ENCODE results near the gene ATPAF2.

DNA sequence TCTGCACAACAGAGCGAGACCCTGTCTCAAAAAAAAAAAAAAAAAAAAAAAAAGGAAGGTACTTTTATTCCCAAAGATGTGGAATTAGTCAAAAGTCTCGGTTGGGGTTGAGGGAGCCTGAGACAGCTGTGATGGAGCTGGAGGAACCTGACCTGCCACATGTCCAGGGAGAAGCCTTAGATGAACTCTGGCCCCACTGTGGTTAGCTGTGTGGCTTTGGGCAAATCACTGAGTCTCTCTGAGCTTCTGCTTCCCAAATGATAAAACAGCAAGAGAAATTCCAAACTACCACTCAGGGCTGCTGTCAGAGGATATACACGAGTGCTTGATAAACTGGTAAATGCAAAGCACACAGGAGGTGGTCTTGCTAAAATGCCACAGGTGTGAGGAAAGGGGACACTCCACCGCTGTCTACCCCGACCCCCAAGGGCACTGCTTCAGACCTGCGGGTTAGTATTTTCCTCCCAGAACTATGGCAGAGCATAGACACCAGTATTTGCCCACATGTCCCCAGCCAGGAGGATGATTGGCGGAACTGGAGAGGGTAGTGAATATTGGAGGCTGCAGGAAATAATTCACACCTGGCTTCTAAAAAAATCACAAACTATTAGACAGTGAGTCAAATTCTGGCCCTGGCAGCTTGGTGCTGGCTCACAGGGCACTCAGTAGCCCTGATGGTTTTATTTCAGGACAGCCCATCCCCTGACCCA lies 51.6 kb downstream of the ATPAF2 start:
- TF ChIP-seq, protein P1, sequence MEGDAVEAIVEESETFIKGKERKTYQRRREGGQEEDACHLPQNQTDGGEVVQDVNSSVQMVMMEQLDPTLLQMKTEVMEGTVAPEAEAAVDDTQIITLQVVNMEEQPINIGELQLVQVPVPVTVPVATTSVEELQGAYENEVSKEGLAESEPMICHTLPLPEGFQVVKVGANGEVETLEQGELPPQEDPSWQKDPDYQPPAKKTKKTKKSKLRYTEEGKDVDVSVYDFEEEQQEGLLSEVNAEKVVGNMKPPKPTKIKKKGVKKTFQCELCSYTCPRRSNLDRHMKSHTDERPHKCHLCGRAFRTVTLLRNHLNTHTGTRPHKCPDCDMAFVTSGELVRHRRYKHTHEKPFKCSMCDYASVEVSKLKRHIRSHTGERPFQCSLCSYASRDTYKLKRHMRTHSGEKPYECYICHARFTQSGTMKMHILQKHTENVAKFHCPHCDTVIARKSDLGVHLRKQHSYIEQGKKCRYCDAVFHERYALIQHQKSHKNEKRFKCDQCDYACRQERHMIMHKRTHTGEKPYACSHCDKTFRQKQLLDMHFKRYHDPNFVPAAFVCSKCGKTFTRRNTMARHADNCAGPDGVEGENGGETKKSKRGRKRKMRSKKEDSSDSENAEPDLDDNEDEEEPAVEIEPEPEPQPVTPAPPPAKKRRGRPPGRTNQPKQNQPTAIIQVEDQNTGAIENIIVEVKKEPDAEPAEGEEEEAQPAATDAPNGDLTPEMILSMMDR (conservative IDR thresholded peaks at IDR 0.05; ENCODE audit: low read depth in 2 of 2), result no peak
- TF ChIP-seq EZH2phosphoT487 (IDR thresholded peaks at IDR 0.05; ENCODE audit: unreplicated experiment), result no peak
- TF ChIP-seq, protein P2, sequence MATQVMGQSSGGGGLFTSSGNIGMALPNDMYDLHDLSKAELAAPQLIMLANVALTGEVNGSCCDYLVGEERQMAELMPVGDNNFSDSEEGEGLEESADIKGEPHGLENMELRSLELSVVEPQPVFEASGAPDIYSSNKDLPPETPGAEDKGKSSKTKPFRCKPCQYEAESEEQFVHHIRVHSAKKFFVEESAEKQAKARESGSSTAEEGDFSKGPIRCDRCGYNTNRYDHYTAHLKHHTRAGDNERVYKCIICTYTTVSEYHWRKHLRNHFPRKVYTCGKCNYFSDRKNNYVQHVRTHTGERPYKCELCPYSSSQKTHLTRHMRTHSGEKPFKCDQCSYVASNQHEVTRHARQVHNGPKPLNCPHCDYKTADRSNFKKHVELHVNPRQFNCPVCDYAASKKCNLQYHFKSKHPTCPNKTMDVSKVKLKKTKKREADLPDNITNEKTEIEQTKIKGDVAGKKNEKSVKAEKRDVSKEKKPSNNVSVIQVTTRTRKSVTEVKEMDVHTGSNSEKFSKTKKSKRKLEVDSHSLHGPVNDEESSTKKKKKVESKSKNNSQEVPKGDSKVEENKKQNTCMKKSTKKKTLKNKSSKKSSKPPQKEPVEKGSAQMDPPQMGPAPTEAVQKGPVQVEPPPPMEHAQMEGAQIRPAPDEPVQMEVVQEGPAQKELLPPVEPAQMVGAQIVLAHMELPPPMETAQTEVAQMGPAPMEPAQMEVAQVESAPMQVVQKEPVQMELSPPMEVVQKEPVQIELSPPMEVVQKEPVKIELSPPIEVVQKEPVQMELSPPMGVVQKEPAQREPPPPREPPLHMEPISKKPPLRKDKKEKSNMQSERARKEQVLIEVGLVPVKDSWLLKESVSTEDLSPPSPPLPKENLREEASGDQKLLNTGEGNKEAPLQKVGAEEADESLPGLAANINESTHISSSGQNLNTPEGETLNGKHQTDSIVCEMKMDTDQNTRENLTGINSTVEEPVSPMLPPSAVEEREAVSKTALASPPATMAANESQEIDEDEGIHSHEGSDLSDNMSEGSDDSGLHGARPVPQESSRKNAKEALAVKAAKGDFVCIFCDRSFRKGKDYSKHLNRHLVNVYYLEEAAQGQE (IDR thresholded peaks at IDR 0.05; ENCODE audit: unreplicated experiment), result no peak
